HG03064 (cell line): ENCODE data around the gene KCNH2.
"Not testable (repeated sequence)": the region's sequence is repeated elsewhere in the genome, so short reads cannot be mapped to it uniquely, and the experiment has no call there.

Experiments
- ATAC-seq: cut with Tn5 transposase; IDR thresholded peaks from one replicate; pipeline ENCODE4 v1.9.1; 2021; ENCODE audit warnings: low read depth; ENCODE audit not compliant: unreplicated experiment

The KCNH2 gene

DNA sequence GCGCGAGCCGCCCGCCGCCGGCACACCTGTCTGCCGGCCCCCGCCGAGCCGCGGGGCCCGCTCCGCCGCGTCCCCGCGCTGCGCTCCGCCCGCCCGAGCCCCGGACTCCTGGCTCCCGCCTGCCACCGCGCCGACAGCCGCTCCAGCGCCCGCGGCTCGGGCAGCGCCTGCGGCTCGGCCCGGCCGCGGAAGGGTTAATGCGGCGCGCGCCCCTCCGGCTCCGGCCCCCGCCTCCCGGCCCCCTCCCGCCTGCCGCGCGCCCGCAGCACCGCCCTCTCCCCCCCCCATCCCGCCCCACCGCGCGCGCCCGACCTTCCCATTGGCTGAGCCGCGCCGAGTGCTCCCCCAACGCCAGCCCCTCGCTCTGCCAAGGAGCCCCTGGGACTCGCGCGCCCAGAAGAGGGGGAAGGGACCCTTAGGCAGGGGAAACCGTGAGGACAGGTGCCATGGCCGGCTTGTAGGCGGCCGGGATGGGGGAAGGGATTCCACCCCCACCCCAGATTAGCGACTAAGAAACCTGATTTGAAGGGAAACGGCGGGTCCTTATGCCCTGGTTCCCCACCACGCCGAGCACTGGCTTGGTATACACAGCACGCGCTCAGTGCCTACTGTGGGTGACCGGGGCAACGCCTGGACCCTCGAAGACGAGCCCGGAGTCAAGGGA is at the start of gene KCNH2:
Gene KCNH2 (minus strand): TSS at position 196 of the 664 bp plus-strand sequence. CDS start 408 bp downstream, outside the sequence.
- no peak for ATAC-seq

DNA sequence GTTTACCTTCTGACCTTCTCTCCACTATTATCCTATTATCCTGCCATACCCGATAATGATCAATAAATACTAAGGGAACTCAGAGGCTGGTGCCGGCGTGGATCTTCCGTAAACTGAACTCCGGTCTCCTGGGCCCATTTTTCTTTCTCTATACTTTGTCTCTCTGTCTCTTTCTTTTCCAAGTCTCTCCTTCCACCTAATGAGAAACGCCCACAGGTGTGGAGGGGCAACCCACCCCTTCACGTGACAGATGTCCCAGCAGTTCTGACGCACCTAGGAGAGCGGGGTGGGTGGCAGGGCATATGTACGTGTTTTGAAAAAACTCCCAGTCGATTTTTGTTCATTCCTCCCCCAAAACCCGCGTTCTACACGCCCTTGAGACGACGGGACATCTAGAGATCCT is 49.6 kb upstream of the KCNH2 start:
- ATAC-seq = not testable (repeated sequence)

GRCh38 chr7:151026771-151027727 is 48.9 kb upstream of the KCNH2 start:
- not testable (repeated sequence) for ATAC-seq

GRCh38 chr7:151025924-151026671 is 48.0 kb upstream of the KCNH2 start:
- no peak for ATAC-seq

DNA sequence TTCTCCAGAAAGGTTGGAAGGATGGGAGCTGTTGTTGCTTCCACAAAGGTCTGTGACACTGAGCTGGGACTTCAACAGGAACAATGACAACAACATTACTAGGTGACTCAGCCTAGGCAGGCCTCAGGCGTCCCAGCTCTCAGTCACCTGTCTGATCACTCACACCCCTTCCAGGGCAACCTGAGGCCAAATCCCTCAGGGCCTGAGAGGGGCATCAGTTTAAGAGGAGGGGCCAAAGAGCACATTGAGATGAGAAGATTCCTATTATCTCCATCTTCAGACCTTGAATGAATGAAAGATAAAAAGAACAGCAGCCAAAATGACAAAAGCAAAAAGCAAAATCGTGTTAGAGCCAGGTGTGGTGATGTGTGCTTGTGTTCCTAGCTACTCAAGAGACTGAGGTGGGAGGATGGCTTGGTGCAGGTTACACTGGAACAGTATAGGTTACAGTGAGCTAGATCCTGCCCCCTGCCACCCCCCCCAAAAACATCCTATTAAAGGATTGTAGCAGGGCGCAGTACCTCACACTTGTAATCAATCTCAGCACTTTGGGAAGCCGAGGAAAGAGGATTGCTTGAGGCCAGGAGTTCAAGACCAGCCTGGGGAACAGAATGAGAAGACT is 46.4 kb upstream of the KCNH2 start, which contains the start of gene ATG9B:
Gene ATG9B (minus strand): TSS at position 60 of the 622 bp plus-strand sequence. CDS start 71 bp downstream, outside the sequence.
- no peak for ATAC-seq

- no peak for ATAC-seq
These were observed 45.1 kb upstream of the KCNH2 start for GRCh38 chr7:151023232-151023631.

DNA sequence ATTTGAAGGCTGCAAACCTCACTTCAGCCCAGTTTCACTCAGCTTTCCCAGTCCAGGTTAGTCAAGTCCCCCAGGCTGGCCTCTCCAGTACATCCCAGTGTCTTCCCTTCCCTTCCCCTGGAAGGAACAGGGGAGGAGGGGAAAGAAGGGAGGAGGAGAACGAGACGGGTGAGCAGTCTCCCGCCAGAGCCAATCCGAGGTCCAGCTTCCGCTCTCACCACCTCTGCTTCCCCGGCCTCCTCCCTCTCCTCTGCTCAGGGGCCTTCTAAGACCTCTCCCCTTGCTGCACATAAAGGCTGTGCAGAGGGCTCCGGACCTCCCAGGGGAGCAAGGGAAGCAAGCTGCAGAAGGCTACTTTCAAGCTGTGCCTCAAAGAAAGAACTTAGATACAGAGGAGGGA is 42.1 kb upstream of the KCNH2 start:
- no peak for ATAC-seq

DNA sequence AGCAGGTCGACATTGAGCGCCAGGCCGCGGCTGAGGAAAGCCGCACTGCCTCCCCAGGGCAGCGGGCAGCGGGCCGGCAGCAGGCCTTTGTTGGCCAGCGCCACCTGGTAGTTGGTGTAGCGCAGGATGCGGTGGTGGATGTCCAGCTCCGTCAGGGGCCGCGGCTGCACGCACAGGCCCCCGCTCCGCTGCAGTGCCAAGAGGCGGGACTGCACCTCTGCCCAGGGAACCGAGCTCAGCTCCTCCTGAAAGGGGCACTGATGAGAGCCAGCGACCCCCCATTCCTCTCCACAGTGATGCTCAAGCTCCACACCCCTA is 41.0 kb upstream of the KCNH2 start:
- ATAC-seq = no peak

GRCh38 chr7:151018421-151019129 is 40.5 kb upstream of the KCNH2 start:
- ATAC-seq = no peak

GRCh38 chr7:151017953-151018420 is 39.9 kb upstream of the KCNH2 start:
- ATAC-seq = no peak

- ATAC-seq = no peak
These were observed 39.3 kb upstream of the KCNH2 start for GRCh38 chr7:151017370-151017952.

- ATAC-seq = no peak
These were observed 38.8 kb upstream of the KCNH2 start for GRCh38 chr7:151016942-151017341.

DNA sequence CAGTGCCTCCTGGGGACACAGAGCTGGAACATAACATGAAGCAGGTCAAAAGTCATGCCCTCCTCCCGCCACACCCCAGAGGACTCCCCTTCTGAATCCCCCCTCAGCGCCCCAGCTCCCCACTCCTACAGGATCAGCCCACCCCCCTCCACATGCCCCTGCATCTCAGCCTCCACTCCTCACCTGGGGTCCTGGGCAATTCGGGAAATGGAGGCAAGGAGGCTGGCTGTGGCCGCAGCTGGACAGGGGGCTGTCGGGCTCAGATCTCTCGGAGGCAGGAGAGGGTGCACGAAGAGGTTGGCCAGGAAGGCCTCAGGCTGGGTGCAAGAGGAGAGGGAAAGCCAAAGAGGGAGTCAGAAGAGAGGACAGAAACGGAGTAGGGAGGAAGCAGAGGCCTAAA is 38.4 kb upstream of the KCNH2 start:
- ATAC-seq = no peak

DNA sequence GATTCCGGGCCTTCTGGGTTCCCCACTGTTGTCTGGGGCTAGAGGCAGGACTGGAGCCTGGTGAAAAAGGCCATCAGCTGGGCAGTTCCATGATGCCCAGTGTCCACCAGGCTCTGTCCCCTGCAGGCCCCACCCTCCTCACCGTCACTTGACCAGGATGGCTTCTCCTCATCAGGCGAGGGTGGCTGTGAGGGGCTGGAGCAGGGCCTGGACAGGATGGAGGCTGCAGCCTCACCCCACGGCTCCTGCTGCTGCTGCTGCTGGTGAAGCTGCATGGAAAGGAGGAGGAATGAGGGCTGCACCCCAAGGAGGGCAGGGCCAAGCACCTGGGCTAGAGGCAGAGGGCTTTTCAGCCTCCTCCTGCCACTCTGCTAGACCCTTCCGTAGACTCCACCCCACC is 37.8 kb upstream of the KCNH2 start:
- ATAC-seq = no peak

GRCh38 chr7:151014950-151015349 is 36.8 kb upstream of the KCNH2 start:
- no peak for ATAC-seq

GRCh38 chr7:151013733-151014497 is 35.8 kb upstream of the KCNH2 start:
- no peak for ATAC-seq

- no peak for ATAC-seq
These were observed 35.2 kb upstream of the KCNH2 start for GRCh38 chr7:151013356-151013732.

GRCh38 chr7:151012911-151013347 is 34.8 kb upstream of the KCNH2 start:
- ATAC-seq = no peak
